Transverse colon (tissue), 4 donors: Measurements from ENCODE around the gene KAZN.

ENCODE experiments used
- POLR2A ChIP-seq: fragments of 450-650 bp; IDR thresholded peaks from one replicate; pipeline ENCODE4 v1.6.1; 2016; ENCODE audit warnings: antibody characterized with exemption, mild to moderate bottlenecking, moderate library complexity
- POLR2AphosphoS5 ChIP-seq, 3 donors: sonication (generic); formaldehyde crosslinking; IDR thresholded peaks; one replicate each; pipeline ENCODE4 v1.6.1; 2016; ENCODE audit warnings: antibody characterized with exemption in 3 of 3
- TF ChIP-seq, protein P1 (sequence below), 5 experiments: fragments of 200-600 bp in 3 of 5; fragments of 450-650 bp in 2 of 5; sonication (generic) in 3 of 5; IDR thresholded peaks; 1 replicate in 2 of 5; 2 replicates in 3 of 5; pipeline ENCODE4 v1.5.1; 2016 to 2017; ENCODE audit warnings: antibody characterized with exemption in 5 of 5, inconsistent platforms in 3 of 5, mild to moderate bottlenecking in 2 of 5, moderate library complexity in 1 of 5

DNA sequence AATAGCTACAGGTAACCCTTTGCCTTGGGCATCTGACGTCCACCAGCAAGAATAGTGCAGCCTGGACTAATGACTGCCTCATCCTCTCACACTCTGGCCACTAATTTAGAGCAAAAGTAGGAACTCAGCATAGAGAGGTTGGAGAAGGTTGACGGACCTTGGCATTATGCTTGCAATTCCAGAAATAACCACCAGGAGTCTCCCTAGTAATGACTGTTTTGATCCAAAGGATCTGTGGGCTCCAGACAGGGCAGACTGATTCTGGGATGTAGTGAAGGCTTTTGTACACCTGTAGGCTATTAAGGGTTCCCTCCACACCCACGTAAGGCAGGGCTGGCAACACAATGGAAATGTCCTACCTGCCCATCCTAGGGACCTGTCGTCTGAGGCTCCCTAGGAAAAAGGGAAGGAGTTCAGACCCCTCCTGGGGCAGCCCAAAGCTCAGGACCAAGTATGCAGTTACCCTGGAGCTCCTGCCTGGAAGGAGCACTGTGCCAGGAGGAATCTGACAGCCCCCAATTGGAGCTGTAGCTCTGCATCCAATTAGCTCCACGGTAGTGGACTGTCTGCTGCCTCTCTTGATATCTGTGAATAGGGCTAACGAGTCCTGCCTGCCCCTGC is 464.1 kb downstream of the KAZN start:
- TF ChIP-seq POLR2AphosphoS5 (IDR thresholded peaks at IDR 0.05) = no peak
- TF ChIP-seq, protein P1, sequence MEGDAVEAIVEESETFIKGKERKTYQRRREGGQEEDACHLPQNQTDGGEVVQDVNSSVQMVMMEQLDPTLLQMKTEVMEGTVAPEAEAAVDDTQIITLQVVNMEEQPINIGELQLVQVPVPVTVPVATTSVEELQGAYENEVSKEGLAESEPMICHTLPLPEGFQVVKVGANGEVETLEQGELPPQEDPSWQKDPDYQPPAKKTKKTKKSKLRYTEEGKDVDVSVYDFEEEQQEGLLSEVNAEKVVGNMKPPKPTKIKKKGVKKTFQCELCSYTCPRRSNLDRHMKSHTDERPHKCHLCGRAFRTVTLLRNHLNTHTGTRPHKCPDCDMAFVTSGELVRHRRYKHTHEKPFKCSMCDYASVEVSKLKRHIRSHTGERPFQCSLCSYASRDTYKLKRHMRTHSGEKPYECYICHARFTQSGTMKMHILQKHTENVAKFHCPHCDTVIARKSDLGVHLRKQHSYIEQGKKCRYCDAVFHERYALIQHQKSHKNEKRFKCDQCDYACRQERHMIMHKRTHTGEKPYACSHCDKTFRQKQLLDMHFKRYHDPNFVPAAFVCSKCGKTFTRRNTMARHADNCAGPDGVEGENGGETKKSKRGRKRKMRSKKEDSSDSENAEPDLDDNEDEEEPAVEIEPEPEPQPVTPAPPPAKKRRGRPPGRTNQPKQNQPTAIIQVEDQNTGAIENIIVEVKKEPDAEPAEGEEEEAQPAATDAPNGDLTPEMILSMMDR (IDR thresholded peaks at IDR 0.05) = peak; percentile 14 to 56 (median 47)
- TF ChIP-seq POLR2A = no peak
